NCI-H748 (cell line): ENCODE data around the gene RNU2-63P.
"Not testable (repeated sequence)": the region's sequence is repeated elsewhere in the genome, so short reads cannot be mapped to it uniquely, and the experiment has no call there.

Experiments
- DNase-seq: peaks from one replicate; lab custom pipeline; 2025; ENCODE audit not compliant: unreplicated experiment; lab: John Stamatoyannopoulos, UW

RNU2-63P gene

GRCh38 chr2:88032070-88032702 is 15.8 kb upstream of the RNU2-63P start:
- DNase-seq, result no peak

DNA sequence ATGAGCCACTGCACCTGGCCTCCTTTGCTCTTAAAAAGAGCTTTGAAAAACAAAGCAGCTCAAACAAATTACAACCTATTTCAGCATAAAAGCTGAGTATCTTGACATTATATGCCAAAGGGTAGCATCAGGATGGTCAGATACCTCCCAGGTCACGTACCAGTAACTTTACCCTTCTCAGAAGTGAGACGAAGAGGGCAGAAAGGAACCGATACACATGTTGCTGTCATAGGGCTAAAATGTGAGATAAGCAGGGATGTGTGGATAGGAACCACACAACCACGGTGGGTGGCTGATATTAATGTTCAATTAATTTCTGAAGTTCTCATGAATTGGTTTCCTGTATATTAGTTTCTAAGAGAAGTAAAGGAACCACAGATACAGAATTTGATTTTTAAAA is 12.6 kb upstream of the RNU2-63P start:
- DNase-seq, result no peak

GRCh38 chr2:88027697-88028389 is 11.5 kb upstream of the RNU2-63P start:
- DNase-seq, result no peak

- no peak for DNase-seq
Observed at GRCh38 chr2:88024509-88024908, 8.2 kb upstream of the RNU2-63P start.

- no peak for DNase-seq
Observed at GRCh38 chr2:88022669-88022921, 6.2 kb upstream of the RNU2-63P start.

- DNase-seq, result no peak
Observed at GRCh38 chr2:88019985-88020384, 3.6 kb upstream of the RNU2-63P start.

DNA sequence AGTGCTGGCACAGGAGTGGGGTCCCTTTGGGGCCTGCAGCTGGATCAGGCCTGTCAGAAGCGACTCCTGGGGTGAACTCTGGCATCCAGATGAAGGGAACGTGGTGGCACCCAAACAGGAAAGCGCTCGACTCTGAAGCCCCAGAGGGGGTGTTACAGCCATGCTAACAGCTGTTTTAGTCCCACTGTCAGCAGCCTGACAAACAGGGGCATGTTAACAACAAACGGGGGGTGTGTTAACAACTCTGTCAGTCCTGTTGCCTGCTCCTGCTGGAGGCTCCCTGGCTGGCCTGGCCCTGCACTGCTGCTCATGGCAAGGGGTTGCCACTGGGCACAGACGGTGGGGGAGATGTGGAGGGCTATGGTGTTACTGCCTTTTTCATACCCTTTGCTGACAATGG is 2.6 kb upstream of the RNU2-63P start:
- no peak for DNase-seq

DNA sequence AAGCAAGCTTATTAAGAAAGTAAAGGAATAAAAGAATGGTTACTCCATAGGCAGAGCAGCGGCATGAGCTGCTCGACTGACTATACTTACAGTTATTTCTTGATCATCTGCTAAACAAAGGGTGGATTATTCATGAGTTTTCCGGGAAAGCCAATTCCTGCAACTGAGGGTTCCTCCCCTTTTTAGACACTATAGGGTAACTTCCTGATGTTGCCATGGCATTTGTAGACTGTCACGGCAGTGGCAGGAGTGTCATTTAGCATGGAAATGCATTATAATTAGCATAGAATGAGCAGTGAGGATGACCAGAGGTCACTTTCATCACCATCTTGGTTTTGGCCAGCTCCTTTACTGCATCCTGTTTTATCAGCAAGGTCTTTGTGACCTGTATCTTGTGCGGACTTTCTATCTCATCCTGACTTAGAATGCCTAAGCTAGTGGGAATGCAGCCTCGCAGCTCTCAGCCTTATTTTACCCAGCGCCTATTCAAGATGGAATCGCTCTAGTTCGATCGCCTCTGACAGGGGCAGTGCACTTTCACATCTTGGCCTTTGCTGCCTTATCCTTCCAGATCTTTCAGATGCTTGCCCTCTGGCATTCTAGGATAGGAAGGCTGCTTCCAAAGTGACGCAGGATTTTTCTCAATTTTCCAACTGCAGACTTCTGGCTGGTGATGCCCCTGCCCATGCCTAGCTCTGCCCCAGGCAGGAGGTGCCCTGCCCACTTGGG is 1.9 kb upstream of the RNU2-63P start:
- DNase-seq, result not testable (repeated sequence)

GRCh38 chr2:88017780-88018038 is 1.4 kb upstream of the RNU2-63P start:
- DNase-seq, result not testable (repeated sequence)

DNA sequence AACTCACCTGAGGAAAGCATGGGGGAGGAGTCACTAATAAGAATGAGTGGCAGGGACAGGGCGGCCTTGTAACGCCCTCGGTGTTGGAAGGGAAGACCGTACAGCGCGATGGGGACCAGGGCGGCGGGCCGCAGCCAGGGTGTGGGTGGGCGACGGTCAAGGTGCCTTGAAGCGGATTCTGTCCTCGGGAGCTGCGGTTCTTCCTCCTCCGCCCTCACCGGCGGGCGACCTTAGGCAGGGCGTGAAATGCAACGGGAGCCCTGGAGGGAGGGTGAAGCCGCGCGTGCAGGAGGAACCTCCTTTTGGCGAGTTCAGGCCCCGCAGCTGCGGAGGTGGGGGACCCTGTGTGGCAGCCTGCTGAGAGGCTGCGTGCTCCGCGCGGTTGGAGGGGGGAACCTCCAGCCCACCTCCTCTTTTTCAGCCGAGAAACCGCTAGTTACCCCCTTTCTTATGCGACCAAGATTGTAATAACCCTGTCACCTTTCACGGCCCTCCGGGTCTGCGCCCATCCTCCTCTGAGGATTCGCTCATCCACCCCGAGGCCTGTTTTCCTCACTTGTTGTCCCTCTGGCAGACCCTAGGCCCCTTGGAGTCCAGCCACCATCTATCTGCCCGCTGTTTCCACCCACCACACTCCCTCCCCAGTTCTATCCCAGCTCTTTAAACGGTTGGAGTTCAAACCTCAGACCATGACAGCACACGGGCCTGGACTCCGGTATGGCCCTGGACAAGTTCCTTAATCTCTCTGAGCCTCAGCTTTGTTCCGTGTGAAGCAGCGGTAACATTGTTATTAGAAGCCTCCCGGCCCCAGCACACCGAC is 823 bp upstream of the RNU2-63P start:
- DNase-seq, result peak; percentile 52

DNA sequence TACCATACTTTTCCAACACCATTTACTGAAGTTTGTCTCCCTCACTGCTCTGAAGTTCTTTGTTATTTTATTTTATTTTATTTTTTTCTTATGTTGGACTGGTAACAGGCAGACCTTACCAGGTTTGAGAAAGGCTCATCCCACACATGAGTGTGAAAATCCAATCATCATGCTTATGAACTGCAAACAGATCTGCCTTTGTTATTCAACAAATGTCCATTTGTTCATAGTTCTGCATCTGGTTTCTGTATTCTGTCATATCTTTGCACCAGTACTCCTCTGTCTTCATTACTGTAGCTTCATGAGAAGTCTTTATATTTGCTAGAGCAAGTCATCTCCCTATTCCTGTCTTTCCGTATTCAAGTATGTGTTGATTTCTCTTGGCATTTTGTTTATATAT is 5.3 kb downstream of the RNU2-63P start:
- DNase-seq, result no peak

DNA sequence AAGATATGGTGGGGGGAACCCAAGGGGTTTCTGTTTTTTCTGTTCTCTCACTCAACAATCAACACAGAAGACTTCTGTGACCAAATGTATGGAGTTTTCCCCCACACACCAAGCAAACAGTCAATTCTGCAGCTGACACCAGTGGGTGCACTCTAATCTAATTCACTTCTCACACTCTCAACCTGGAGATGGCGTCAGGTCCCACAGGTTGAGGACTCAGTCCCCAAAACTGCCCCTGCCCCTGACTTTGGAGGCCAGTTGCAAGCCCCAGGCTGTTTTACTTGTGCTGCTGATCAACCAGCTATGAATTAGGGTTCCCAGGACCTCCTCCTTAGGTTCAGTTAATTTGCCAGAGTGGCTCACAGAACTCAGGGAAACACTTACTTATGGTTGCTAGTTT is 6.2 kb downstream of the RNU2-63P start:
- DNase-seq, result no peak

- no peak for DNase-seq
Observed at GRCh38 chr2:88006912-88007439, 9.4 kb downstream of the RNU2-63P start.

GRCh38 chr2:88005776-88006175 is 10.6 kb downstream of the RNU2-63P start:
- DNase-seq, result no peak

- no peak for DNase-seq
Observed at GRCh38 chr2:88003074-88003755, 13.1 kb downstream of the RNU2-63P start.

GRCh38 chr2:88002359-88002707 is 14.0 kb downstream of the RNU2-63P start:
- no peak for DNase-seq

GRCh38 chr2:88000474-88000873 is 15.9 kb downstream of the RNU2-63P start:
- DNase-seq, result not testable (repeated sequence)

DNA sequence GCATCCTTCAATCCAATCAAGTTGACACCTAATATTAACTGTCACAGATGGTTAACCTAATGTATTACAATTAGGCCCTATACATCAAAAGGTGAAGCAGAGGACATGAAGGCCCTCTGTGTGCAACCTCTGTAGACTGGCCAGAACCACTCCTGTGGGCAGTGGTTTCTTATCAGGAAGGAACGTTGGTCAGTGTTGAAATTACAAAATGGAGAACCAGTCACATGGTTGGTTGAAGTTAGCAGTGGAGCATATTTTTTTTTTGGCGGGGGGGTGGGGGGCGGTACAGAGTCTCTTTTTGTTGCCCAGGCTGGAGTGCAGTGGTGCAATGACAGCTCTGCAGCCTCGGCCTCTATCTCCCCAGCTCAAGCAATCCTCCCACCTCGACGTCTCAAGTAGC is 19.8 kb downstream of the RNU2-63P start:
- DNase-seq, result no peak

- DNase-seq, result no peak
Observed at GRCh38 chr2:87995756-87996155, 20.6 kb downstream of the RNU2-63P start.

- DNase-seq, result not testable (repeated sequence)
Observed at GRCh38 chr2:87994304-87994850, 22.0 kb downstream of the RNU2-63P start.

- DNase-seq, result not testable (repeated sequence)
Observed at GRCh38 chr2:87992569-87992968, 23.8 kb downstream of the RNU2-63P start.
